ENCODE measurements around the gene TIMP3.

Gene TIMP3

GRCh38 chr22:32796865-32797573, 4.5 kb upstream of the TIMP3 start (continued):
- TF ChIP-seq ZNF23 (tag by site-specific recombination; IDR thresholded peaks at IDR 0.05; ENCODE audit: borderline replicate concordance) (no peak), ZNF169 (tag by site-specific recombination; IDR thresholded peaks at IDR 0.05) (no peak), ZNF510 (tag by site-specific recombination; IDR thresholded peaks at IDR 0.05; ENCODE audit: insufficient replicate concordance) (no peak), ZNF658 (tag by site-specific recombination; IDR thresholded peaks at IDR 0.05) (no peak), ZNF416 (tag by site-specific recombination; IDR thresholded peaks at IDR 0.05) (no peak), ZNF654 (tag by site-specific recombination; IDR thresholded peaks at IDR 0.05; ENCODE audit: low read depth) (peak; percentile 73), ZXDB (tag by site-specific recombination; IDR thresholded peaks at IDR 0.05) (no peak), ZNF26 (tag by site-specific recombination; IDR thresholded peaks at IDR 0.05) (no peak), ZNF792 (tag by site-specific recombination; IDR thresholded peaks at IDR 0.05) (no peak), ZIC2 (tag by site-specific recombination; IDR thresholded peaks at IDR 0.05) (0 out of 2 replicates have a peak, but pooled peaks have one; percentile 28), OSR2 (tag by site-specific recombination; IDR thresholded peaks at IDR 0.05) (no peak), ATF2 (tag by site-specific recombination; IDR thresholded peaks at IDR 0.05; ENCODE audit: low read depth) (no peak), ZNF639 (tag by site-specific recombination; IDR thresholded peaks at IDR 0.05) (no peak), ZNF529 (tag by site-specific recombination; IDR thresholded peaks at IDR 0.05; ENCODE audit: insufficient replicate concordance) (no peak), ZBTB17 (tag by site-specific recombination; IDR thresholded peaks at IDR 0.05) (peak; percentile 45; the same call in 1 of the 2 replicates), ZNF184 (tag by site-specific recombination; IDR thresholded peaks at IDR 0.05) (no peak), BCL11B (tag by site-specific recombination; IDR thresholded peaks at IDR 0.05; ENCODE audit: low read depth) (no peak), PBX3 (CRISPR knock-in tag; IDR thresholded peaks at IDR 0.05) (no peak), ZNF560 (tag by site-specific recombination; IDR thresholded peaks at IDR 0.05; ENCODE audit: borderline replicate concordance) (no peak), ZFHX2 (tag by site-specific recombination; conservative IDR thresholded peaks at IDR 0.05) (peak; percentile 96), PATZ1 (tag by site-specific recombination; IDR thresholded peaks at IDR 0.05) (no peak), KLF10 (tag by site-specific recombination; IDR thresholded peaks at IDR 0.05) (no peak), ZBTB7A (tag by site-specific recombination; IDR thresholded peaks at IDR 0.05; ENCODE audit: low read depth) (no peak), ZNF311 (tag by site-specific recombination; IDR thresholded peaks at IDR 0.05; ENCODE audit: borderline replicate concordance) (no peak), ZNF837 (tag by site-specific recombination; IDR thresholded peaks at IDR 0.05) (no peak), ZNF274 (IDR thresholded peaks at IDR 0.05; ENCODE audit: low read length) (no peak), ZNF274 (tag by site-specific recombination; IDR thresholded peaks at IDR 0.05; ENCODE audit: borderline replicate concordance) (no peak), PRDM10 (tag by site-specific recombination; IDR thresholded peaks at IDR 0.05) (peak; percentile 36), TCF7L2 (IDR thresholded peaks at IDR 0.05; ENCODE audit: borderline replicate concordance, low read depth, low read length) (no peak)

All from HEK293 (cell line).